NCI-H774 (cell line): Measurements from ENCODE around the gene STPG3.
"Not testable (repeated sequence)": the region's sequence is repeated elsewhere in the genome, so short reads cannot be mapped to it uniquely, and the experiment has no call there.

ENCODE experiments used
- DNase-seq: peaks from one replicate; lab custom pipeline; 2025; lab: John Stamatoyannopoulos, UW

Gene STPG3

GRCh38 chr9:137234055-137234697 lies 16.9 kb upstream of the STPG3 start:
- no peak for DNase-seq

GRCh38 chr9:137234758-137235423 lies 16.2 kb upstream of the STPG3 start:
- no peak for DNase-seq

GRCh38 chr9:137235424-137236237 lies 15.5 kb upstream of the STPG3 start:
- no peak for DNase-seq

GRCh38 chr9:137236238-137236935 lies 14.7 kb upstream of the STPG3 start:
- DNase-seq, result peak; percentile 82

GRCh38 chr9:137236936-137237421 lies 14.1 kb upstream of the STPG3 start:
- DNase-seq, result no peak

GRCh38 chr9:137237759-137238726 lies 13.0 kb upstream of the STPG3 start:
- DNase-seq, result peak; percentile 84

GRCh38 chr9:137239541-137240200 lies 11.4 kb upstream of the STPG3 start:
- not testable (repeated sequence) for DNase-seq

GRCh38 chr9:137240318-137240840 lies 10.7 kb upstream of the STPG3 start:
- peak; percentile 85 for DNase-seq

GRCh38 chr9:137240841-137241489 lies 10.1 kb upstream of the STPG3 start, which contains the start of gene TUBB4B:
TSS of gene TUBB4B (plus strand) at chr9:137241287. CDS start at chr9:137241361, 74 bp downstream.
- DNase-seq, result peak; percentile 100

GRCh38 chr9:137241490-137242268 lies 9.4 kb upstream of the STPG3 start:
- peak; percentile 48 for DNase-seq

- no peak for DNase-seq
Observed at GRCh38 chr9:137242269-137243203, 8.6 kb upstream of the STPG3 start.

- DNase-seq, result not testable (repeated sequence)
Observed at GRCh38 chr9:137243266-137243625, 7.8 kb upstream of the STPG3 start.

GRCh38 chr9:137243626-137244485 lies 7.2 kb upstream of the STPG3 start:
- DNase-seq, result no peak

GRCh38 chr9:137244486-137245449 lies 6.3 kb upstream of the STPG3 start:
- no peak for DNase-seq
